ENCODE results near the gene ZNF432.

ZNF432 gene

DNA sequence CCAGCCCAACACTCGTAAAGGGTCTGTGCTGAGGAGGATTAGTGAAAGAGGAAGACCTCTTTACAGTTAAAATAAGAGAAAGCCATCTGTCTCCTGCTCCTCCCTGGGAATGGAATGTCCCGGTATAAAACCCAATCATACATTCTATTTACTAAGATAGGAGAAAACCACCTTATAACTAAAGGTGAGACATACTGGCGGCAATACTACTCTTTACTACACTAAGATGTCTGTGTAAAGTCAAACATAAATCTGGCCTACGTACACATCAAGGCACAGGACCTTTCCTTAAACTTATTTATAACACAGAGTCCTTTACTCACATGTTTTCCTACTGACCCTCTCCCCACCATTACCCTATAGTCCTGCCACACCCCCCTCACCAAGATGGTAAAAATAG is 65.3 kb downstream of the ZNF432 start:
- TF ChIP-seq FOXM1 (IDR thresholded peaks at IDR 0.05; ENCODE audit: borderline replicate concordance, low read depth) = no peak
- TF ChIP-seq RAD21 (IDR thresholded peaks at IDR 0.05; ENCODE audit: low read depth) = no peak
- no peak for TF ChIP-seq NFIC (IDR thresholded peaks at IDR 0.05)
